Body of pancreas (tissue), 4 donors: ENCODE results near the gene NPIPB2. TPM values are rescaled to one million over a fixed set of nuclear protein-coding genes. Genes with fewer than 3 reads are reported as not detected.
"Not testable (repeated sequence)": the region's sequence is repeated elsewhere in the genome, so short reads cannot be mapped to it uniquely, and the experiment has no call there.

Experiments used
- ATAC-seq: fragments of 150-250 bp; one replicate; pipeline ENCODE4 v1.9.1; 2016
- DNase-seq, 4 donors: peaks; one replicate each; pipeline ENCODE4 v3.0.0-alpha.2; 2019
- H3K27ac ChIP-seq, 4 donors: fragments of 200-600 bp; sonication (generic); 1 replicate in 3 of 4; 2 replicates in 1 of 4; pipeline versions ENCODE4 v1.5.1 to v1.6.1; 2016 to 2019; ENCODE audit warnings: mild to moderate bottlenecking in 1 of 4, mixed read lengths in 1 of 4, moderate library complexity in 1 of 4
- H3K27me3 ChIP-seq, 2 donors: fragments of 200-600 bp; sonication (generic); one replicate each; pipeline ENCODE4 v1.6.0; 2016; ENCODE audit warnings: mild to moderate bottlenecking in 1 of 2
- H3K36me3 ChIP-seq, 2 donors: fragments of 200-600 bp; sonication (generic); replicated peaks in 1 of 2; 2 replicates each; pipeline ENCODE4 v1.5.1; 2016; ENCODE audit warnings: low read depth in 2 of 2; ENCODE audit not compliant: insufficient read depth in 1 of 2
- H3K4me1 ChIP-seq: fragments of 200-600 bp; sonication (generic); one replicate; pipeline ENCODE4 v1.6.0; 2016
- H3K4me3 ChIP-seq, 2 donors: fragments of 200-600 bp; sonication (generic); 1 replicate in 1 of 2; 2 replicates in 1 of 2; pipeline ENCODE4 v1.5.1; 2016 to 2019
- H3K9me3 ChIP-seq, 3 donors: fragments of 200-600 bp; sonication (generic); 1 replicate in 2 of 3; 2 replicates in 1 of 3; pipeline ENCODE4 v1.5.1; 2016
- POLR2A ChIP-seq, 3 donors: fragments of 450-650 bp; IDR thresholded peaks; one replicate each; pipeline ENCODE4 v1.6.1; 2016; ENCODE audit warnings: antibody characterized with exemption in 3 of 3, mild to moderate bottlenecking in 2 of 3
- WGBS, 2 donors: methylation state at CpG; one replicate each; pipeline ENCODE4 v1.1.5; 2017; 5-methylcytosine and 5-hydroxymethylcytosine counted together
- intact Hi-C: fragments of 100-400 bp; cut with DNase I; formaldehyde crosslinking; loops from one replicate; pipeline ENCODE4 v1.15.1; 2023
- total RNA-seq, 2 donors: library from RNA; depleted of rRNA; stranded (reverse); fragments of >200 nt; gene quantifications; one replicate each; pipeline ENCODE4 v1.1.0, GENCODE V29; 2016
- TF ChIP-seq, protein P1 (sequence below), 7 experiments: fragments of 450-650 bp in 4 of 7; fragments of 200-600 bp in 3 of 7; sonication (generic) in 3 of 7; IDR thresholded peaks; one replicate each; pipeline ENCODE4 v1.5.1; 2016 to 2019; ENCODE audit warnings: antibody characterized with exemption in 7 of 7

The NPIPB2 gene
- 1 to 10 TPM; 1.8 to 2.3 TPM for total RNA-seq

DNA sequence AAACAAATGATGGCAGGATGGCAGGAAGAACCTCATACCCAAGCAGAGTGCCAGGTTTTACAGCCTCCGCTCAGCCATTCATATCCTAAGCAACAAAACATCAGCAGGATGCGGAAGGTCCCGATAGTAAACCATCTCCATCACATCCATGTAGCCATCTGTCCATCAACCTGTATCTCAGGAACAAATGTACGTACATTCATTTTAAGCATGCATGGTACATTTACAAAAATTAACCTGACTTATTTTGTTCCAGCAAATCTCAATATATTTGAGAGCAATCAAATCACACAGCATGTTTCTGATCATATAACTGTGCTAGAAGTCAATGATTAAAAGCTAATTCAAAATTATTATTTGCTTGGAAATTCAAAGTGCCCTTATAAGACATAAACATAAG, at the start of gene NPIPB2:
NPIPB2 (minus strand) TSS at position 101 of the 400 bp plus-strand sequence; CDS start at position 101, 0 bp downstream.
- H3K9me3 ChIP-seq, intact Hi-C loops, H3K27ac ChIP-seq, H3K4me1 ChIP-seq, H3K36me3 ChIP-seq, H3K27me3 ChIP-seq, ATAC-seq, DNase-seq, H3K4me3 ChIP-seq: not testable (repeated sequence)
- 86 to 94% methylated on average over 3 of the region's 4 CpGs for WGBS, 2 donors

DNA sequence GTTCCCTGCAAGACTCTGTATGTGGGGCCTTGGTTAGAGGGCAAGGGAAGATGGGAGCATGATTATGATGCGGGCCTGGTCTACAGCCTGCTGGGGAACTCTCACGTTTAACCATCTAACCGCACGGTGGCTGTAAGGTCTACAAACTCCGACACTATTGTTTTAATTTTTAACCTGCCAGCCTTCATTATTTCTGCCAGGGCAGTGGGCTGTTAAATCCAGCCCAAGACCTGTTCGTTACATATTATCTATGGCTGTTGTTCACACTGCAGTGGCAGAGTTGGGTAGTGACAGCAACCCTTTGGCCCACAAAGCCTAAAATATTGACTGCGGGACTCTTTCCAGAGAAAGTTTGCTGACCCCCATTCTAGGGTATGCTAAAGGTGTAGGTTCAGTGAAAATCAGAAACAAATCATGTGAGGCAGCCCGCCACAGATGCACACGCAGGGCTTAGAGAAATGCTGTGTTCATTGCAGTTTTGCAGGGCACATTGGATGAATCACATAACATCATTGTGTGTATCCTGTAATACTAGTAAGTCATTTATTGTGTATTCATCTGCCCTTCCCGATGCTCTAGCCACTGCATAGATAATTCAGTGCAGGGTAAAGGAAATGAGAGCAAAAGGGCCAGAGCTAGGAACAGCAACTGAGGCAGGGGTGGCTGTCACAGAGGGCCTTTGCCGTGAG, 49.0 kb upstream of the NPIPB2 start:
- Histone ChIP-seq H3K4me3 (no peak overlapping the region), H3K36me3 (no peaks in the 10 kb centered on the region), H3K4me1 (no peaks in the 10 kb centered on the region), H3K9me3 (no peaks in the 10 kb centered on the region), H3K27ac (no peak overlapping the region), H3K27me3 (no peaks in the 10 kb centered on the region)
- TF ChIP-seq POLR2A (IDR thresholded peaks at IDR 0.05) = no peak
- TF ChIP-seq, protein P1, sequence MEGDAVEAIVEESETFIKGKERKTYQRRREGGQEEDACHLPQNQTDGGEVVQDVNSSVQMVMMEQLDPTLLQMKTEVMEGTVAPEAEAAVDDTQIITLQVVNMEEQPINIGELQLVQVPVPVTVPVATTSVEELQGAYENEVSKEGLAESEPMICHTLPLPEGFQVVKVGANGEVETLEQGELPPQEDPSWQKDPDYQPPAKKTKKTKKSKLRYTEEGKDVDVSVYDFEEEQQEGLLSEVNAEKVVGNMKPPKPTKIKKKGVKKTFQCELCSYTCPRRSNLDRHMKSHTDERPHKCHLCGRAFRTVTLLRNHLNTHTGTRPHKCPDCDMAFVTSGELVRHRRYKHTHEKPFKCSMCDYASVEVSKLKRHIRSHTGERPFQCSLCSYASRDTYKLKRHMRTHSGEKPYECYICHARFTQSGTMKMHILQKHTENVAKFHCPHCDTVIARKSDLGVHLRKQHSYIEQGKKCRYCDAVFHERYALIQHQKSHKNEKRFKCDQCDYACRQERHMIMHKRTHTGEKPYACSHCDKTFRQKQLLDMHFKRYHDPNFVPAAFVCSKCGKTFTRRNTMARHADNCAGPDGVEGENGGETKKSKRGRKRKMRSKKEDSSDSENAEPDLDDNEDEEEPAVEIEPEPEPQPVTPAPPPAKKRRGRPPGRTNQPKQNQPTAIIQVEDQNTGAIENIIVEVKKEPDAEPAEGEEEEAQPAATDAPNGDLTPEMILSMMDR (IDR thresholded peaks at IDR 0.05) = no peak
- intact Hi-C loops = no loop called here
- no peak for DNase-seq
- 83 to 85% methylated on average over 11 of the region's 11 CpGs for WGBS, 2 donors
- ATAC-seq = no peak

DNA sequence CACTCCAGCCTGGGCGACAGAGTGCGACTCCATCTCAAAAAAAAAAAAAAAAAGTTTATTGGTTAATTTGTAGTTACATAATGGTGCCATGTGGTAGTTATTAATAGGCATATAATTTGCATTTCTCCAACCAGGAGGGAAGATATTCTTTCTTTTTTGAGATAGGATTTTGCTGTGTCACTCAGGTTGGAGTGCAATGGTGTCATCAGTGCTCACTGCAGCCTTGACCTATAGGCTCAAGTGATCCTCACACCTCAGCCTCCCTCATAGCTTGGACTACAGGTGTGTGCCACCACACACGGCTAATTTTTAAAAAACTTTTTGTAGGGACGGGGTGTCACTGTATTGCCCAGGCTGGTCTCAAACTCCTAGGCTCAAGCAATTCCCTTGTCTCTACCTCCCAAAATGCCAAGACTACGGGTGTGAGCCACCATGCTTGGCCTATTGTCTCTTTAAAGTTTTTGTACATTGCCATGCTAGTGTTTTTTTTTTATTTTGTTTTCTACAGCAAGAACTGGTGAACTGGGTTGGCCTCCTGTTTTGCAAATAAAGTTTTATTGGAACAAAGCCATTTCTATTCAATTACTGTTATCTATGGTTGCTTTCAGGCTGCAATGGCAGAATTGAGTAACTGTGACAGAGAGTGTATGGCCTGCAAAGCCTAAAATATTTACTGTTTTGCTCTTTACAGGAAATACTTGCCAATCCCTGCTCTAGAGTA, 46.6 kb upstream of the NPIPB2 start:
- Histone ChIP-seq H3K36me3 (no peaks in the 10 kb centered on the region), H3K4me1 (no peaks in the 10 kb centered on the region), H3K27ac (no peak overlapping the region), H3K9me3 (no peaks in the 10 kb centered on the region), H3K4me3 (no peak overlapping the region), H3K27me3 (no peaks in the 10 kb centered on the region)
- intact Hi-C loops = no loop called here
- no peak for DNase-seq
- WGBS, 2 donors = 73 to 81% methylated on average over 5 of the region's 5 CpGs
- ATAC-seq = no peak
- TF ChIP-seq, protein P1 (IDR thresholded peaks at IDR 0.05) = no peak
- TF ChIP-seq POLR2A (IDR thresholded peaks at IDR 0.05) = no peak

DNA sequence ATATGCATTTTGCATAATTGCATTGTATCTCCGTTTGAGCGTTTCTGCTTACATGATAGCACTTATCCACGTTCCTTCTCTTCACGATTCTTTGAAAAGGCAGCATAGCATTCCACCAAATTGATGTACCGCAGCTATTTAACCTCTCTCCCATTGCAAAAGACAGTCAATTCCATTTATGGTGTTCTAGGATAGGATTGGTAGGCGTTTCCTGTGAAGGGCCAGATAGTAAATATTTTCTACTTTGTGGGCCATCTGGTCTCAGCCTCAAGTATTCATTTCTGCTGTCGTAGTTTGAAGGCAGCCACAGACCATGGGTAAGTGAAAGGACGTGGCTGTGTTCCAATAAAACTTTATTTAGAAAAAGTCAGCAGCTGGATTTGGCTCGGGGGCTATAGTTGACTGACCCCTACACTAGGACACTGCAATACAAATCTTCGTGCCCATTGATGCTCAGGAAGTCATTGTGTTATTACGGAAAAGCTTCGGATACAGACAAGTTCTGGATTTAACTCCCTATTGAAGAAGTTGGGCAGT, 44.7 kb upstream of the NPIPB2 start:
- no peak for TF ChIP-seq POLR2A (IDR thresholded peaks at IDR 0.05)
- TF ChIP-seq, protein P1 (IDR thresholded peaks at IDR 0.05) = no peak
- H3K27me3 ChIP-seq = no peaks in the 10 kb centered on the region
- no peaks in the 10 kb centered on the region for H3K9me3 ChIP-seq

DNA sequence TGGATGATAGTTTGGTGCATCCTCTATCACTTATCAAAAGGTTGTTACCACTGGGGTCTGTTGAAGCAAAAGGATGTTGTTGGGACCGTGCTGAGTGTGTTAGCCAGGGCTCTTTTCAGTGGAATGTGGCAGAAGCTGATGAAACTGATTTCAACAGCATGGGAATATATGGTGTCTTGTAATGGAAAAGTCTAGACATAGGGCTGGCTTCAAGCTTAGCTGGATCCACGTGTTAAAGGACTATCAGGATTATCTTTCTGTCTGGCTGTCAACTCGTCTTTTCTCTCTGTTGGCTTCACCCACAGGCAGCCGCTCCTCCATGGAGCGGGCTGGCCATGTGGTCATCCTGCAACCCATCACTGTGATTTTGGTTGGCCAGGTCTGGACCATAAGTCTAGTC, 43.4 kb upstream of the NPIPB2 start:
- WGBS, 2 donors = 59 to 62% methylated on average over 3 to 5 of the region's 5 CpGs
- intact Hi-C loops = no loop called here

More for the DNA sequence above, 44.7 kb upstream of the NPIPB2 start:
- Histone ChIP-seq H3K36me3 (no peaks in the 10 kb centered on the region), H3K27ac (no peak overlapping the region), H3K4me1 (no peaks in the 10 kb centered on the region), H3K4me3 (no peak overlapping the region)
- WGBS, 2 donors = 88 to 91% methylated on average over 12 of the region's 12 CpGs
- intact Hi-C loops = no loop called here
- ATAC-seq (no peak), DNase-seq (no peak)

More for the DNA sequence above, 43.4 kb upstream of the NPIPB2 start:
- Histone ChIP-seq H3K4me3 (no peak overlapping the region), H3K36me3 (no peaks in the 10 kb centered on the region), H3K9me3 (no peaks in the 10 kb centered on the region), H3K27me3 (no peaks in the 10 kb centered on the region), H3K4me1 (no peaks in the 10 kb centered on the region), H3K27ac (no peak overlapping the region)
- TF ChIP-seq POLR2A (IDR thresholded peaks at IDR 0.05) = no peak
- TF ChIP-seq, protein P1 (IDR thresholded peaks at IDR 0.05) = no peak
- no peak for DNase-seq
- no peak for ATAC-seq
